Retinal pigment epithelial cell (primary cell): Measurements from ENCODE around the gene MEOX1.

Experiments
- DNase-seq: peaks from one replicate; pipeline ENCODE4 v3.0.0-alpha.2; 2010; ENCODE audit warnings: low read depth
- H3K4me3 ChIP-seq: 2 replicates; pipeline ENCODE4 v1.5.1; 2011; ENCODE audit warnings: mild to moderate bottlenecking, low read length, control low read depth, moderate library complexity
- TF ChIP-seq, protein P1 (sequence below): conservative IDR thresholded peaks from 2 replicates; pipeline ENCODE4 v1.5.1; 2011; ENCODE audit warnings: low read depth, low read length, control low read depth, inconsistent platforms

The MEOX1 gene

DNA sequence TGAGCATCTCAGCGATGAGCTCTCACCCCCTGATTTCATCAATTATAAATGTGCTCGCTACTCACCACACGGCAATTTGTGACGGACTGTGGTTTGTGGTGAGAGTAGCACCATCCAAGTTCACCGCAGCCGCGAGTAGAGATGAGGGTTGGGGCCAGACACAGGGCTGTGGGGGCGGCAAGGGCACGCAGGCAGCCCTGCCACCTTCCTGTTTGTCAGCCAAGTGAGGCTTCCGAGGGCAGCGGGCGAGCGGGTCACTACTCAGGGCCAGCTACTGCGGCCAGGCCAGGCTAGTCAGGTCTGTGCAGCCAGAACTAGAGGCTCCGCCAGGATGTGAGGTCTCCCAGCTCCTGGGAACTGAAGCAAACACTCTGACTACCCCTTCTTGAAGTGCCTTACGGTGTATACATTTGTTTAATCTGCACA is 39.6 kb upstream of the MEOX1 start:
- DNase-seq, result no peak
- TF ChIP-seq, protein P1, sequence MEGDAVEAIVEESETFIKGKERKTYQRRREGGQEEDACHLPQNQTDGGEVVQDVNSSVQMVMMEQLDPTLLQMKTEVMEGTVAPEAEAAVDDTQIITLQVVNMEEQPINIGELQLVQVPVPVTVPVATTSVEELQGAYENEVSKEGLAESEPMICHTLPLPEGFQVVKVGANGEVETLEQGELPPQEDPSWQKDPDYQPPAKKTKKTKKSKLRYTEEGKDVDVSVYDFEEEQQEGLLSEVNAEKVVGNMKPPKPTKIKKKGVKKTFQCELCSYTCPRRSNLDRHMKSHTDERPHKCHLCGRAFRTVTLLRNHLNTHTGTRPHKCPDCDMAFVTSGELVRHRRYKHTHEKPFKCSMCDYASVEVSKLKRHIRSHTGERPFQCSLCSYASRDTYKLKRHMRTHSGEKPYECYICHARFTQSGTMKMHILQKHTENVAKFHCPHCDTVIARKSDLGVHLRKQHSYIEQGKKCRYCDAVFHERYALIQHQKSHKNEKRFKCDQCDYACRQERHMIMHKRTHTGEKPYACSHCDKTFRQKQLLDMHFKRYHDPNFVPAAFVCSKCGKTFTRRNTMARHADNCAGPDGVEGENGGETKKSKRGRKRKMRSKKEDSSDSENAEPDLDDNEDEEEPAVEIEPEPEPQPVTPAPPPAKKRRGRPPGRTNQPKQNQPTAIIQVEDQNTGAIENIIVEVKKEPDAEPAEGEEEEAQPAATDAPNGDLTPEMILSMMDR, result no peak
- no peak overlapping the region for H3K4me3 ChIP-seq

- no peak overlapping the region for H3K4me3 ChIP-seq
- no peak for DNase-seq
- TF ChIP-seq, protein P1, result no peak
Measured at GRCh38 chr17:43699438-43699756, 37.7 kb upstream of the MEOX1 start.

DNA sequence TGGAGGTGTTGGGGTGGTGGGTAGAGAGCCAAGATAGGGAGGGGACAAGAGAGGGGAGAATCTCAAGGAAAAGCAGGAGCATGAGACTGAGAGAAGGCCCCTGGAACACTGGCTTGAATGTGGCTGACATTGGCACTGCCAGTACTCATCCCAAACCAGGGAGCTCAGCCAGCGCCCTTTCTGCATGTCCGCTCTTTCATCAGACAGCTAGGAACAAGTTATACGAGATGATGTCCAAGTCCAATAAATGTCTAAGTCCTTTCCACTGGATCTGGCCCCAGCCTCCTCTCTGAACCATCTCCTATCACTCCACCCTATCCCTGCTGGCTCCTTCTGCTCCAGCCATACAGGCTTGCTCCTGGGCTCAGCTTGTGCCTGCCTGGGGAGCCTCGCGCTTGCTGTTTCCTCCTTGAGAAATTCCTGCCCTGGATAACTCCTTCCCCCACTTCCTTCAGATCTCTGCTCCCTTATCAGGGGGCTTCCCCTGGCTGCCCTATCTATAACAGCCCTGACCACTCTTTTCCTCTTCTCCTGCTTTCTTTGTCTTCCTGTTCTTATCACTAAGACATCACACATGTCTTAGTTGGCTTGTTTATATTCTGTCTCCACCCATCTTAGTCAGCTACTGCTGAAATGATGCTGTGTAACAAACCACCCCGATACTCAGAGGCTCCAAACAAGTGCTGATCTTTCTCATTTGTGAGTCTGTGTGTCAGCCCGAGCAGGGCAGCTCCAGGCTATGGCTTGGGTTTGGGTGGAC is 37.1 kb upstream of the MEOX1 start:
- TF ChIP-seq, protein P1, result no peak
- H3K4me3 ChIP-seq, result no peak overlapping the region
- no peak for DNase-seq

- DNase-seq, result no peak
- TF ChIP-seq, protein P1, result no peak
- no peak overlapping the region for H3K4me3 ChIP-seq
Measured at GRCh38 chr17:43697937-43698336, 36.2 kb upstream of the MEOX1 start.

DNA sequence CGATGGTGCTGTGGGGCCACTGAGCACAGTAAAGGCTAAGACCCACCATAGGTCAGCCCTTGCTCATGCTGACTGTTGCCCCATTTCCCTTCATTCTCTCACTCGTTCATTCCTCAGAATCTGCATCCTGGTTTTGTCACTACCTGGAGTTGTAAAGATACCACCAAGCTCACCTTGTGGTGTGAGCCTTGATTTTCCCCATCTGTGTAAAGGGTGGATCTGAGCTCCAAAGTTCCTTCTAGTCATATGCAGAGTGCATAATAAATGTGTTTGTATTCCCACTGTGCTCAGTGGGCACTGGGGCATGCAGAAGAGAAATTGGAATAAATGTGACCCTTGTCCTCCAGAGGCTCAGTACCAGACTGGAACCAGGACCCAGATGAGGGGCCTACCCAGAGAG is 35.2 kb upstream of the MEOX1 start:
- no peak for DNase-seq
- TF ChIP-seq, protein P1, result no peak

GRCh38 chr17:43695970-43696865 is 34.5 kb upstream of the MEOX1 start:
- no peak for DNase-seq
- TF ChIP-seq, protein P1, result no peak
- H3K4me3 ChIP-seq, result no peak overlapping the region

More for the DNA sequence above, 35.2 kb upstream of the MEOX1 start:
- H3K4me3 ChIP-seq, result no peak overlapping the region
